GM21447 (cell line): Measurements from ENCODE around the gene CYP11A1.
"Not testable (repeated sequence)": the region's sequence is repeated elsewhere in the genome, so short reads cannot be mapped to it uniquely, and the experiment has no call there.

Source experiments
- ATAC-seq: cut with Tn5 transposase; IDR thresholded peaks from one replicate; pipeline ENCODE4 v1.9.1; 2021; ENCODE audit not compliant: unreplicated experiment

CYP11A1 gene

GRCh38 chr15:74400915-74401757 lies 33.7 kb upstream of the CYP11A1 start:
- no peak for ATAC-seq

- no peak for ATAC-seq
These were observed 32.9 kb upstream of the CYP11A1 start for GRCh38 chr15:74400313-74400860.

GRCh38 chr15:74399511-74400312 lies 32.3 kb upstream of the CYP11A1 start:
- no peak for ATAC-seq

GRCh38 chr15:74399100-74399499 lies 31.7 kb upstream of the CYP11A1 start:
- ATAC-seq, result no peak

- ATAC-seq, result no peak
These were observed 30.7 kb upstream of the CYP11A1 start for GRCh38 chr15:74398183-74398582.

- ATAC-seq, result peak; percentile 24
These were observed 30.0 kb upstream of the CYP11A1 start for GRCh38 chr15:74397239-74398068.

GRCh38 chr15:74396445-74397238 lies 29.2 kb upstream of the CYP11A1 start:
- ATAC-seq, result peak; percentile 28

GRCh38 chr15:74396146-74396438 lies 28.6 kb upstream of the CYP11A1 start:
- peak; percentile 0 for ATAC-seq

- no peak for ATAC-seq
These were observed 28.1 kb upstream of the CYP11A1 start for GRCh38 chr15:74395319-74396145.

- no peak for ATAC-seq
These were observed 26.8 kb upstream of the CYP11A1 start for GRCh38 chr15:74394090-74394846.

- no peak for ATAC-seq
These were observed 26.0 kb upstream of the CYP11A1 start for GRCh38 chr15:74393423-74393822.

- ATAC-seq, result no peak
These were observed 25.5 kb upstream of the CYP11A1 start for GRCh38 chr15:74392902-74393301.

- no peak for ATAC-seq
These were observed 25.0 kb upstream of the CYP11A1 start for GRCh38 chr15:74392451-74392830.

GRCh38 chr15:74391582-74392450 lies 24.4 kb upstream of the CYP11A1 start:
- no peak for ATAC-seq

- ATAC-seq, result no peak
These were observed 23.3 kb upstream of the CYP11A1 start for GRCh38 chr15:74390647-74391288.

- ATAC-seq, result not testable (repeated sequence)
These were observed 22.7 kb upstream of the CYP11A1 start for GRCh38 chr15:74390049-74390646.
